ENCODE results near the gene MSI2. TPM values are rescaled to one million over a fixed set of nuclear protein-coding genes. Genes with fewer than 3 reads are reported as not detected.

Gene MSI2
- total RNA-seq, 4 donors from 2014 or later: 19.7 to 35.8 (median 22.4) TPM

- TF ChIP-seq POLR2AphosphoS5 (IDR thresholded peaks at IDR 0.05) (no peak), EP300 (IDR thresholded peaks at IDR 0.05) (no peak), POLR2A (IDR thresholded peaks at IDR 0.05) (no peak), CTCF (IDR thresholded peaks at IDR 0.05) (no peak)
- Histone ChIP-seq H3K36me3 (no peaks in the 10 kb centered on the region), H3K27ac (no peak overlapping the region), H3K27me3 (no peaks in the 10 kb centered on the region), H3K4me1 (peaks cover 12% of the 10 kb centered on the region), H3K4me3 (no peak overlapping the region), H3K9me3 (no peaks in the 10 kb centered on the region)
- DNase-seq (ENCODE audit: low spot score in 2 of 2): no peak
- 93% methylated on average over 12 of the region's 12 CpGs for WGBS
Measured at GRCh38 chr17:57561072-57561861, 304.9 kb downstream of the MSI2 start.

- peaks cover 9% of the 10 kb centered on the region for H3K4me1 ChIP-seq
- H3K36me3 ChIP-seq: no peaks in the 10 kb centered on the region
- no peaks in the 10 kb centered on the region for H3K9me3 ChIP-seq
- no peak for TF ChIP-seq EP300 (IDR thresholded peaks at IDR 0.05)
- no peak for TF ChIP-seq POLR2A (IDR thresholded peaks at IDR 0.05)
- no peak for TF ChIP-seq POLR2AphosphoS5 (IDR thresholded peaks at IDR 0.05)
- no peak for TF ChIP-seq CTCF (IDR thresholded peaks at IDR 0.05)
- H3K4me3 ChIP-seq: no peak overlapping the region
- no peak overlapping the region for H3K27ac ChIP-seq
- DNase-seq (ENCODE audit: low spot score in 2 of 2): no peak
- 91% methylated on average over 7 of the region's 7 CpGs for WGBS
- H3K27me3 ChIP-seq: no peaks in the 10 kb centered on the region
Measured at GRCh38 chr17:57562184-57562698, 305.9 kb downstream of the MSI2 start.

- no peaks in the 10 kb centered on the region for H3K36me3 ChIP-seq
- no peaks in the 10 kb centered on the region for H3K9me3 ChIP-seq
- no peak overlapping the region for H3K4me3 ChIP-seq
- TF ChIP-seq POLR2AphosphoS5 (IDR thresholded peaks at IDR 0.05): no peak
- TF ChIP-seq EP300 (IDR thresholded peaks at IDR 0.05): no peak
- TF ChIP-seq POLR2A (IDR thresholded peaks at IDR 0.05): no peak
- TF ChIP-seq CTCF (IDR thresholded peaks at IDR 0.05): no peak
- DNase-seq (ENCODE audit: low spot score in 2 of 2): no peak
- WGBS: 86% methylated on average over 6 of the region's 8 CpGs
- H3K4me1 ChIP-seq: no peaks in the 10 kb centered on the region
- H3K27ac ChIP-seq: no peak overlapping the region
- no peaks in the 10 kb centered on the region for H3K27me3 ChIP-seq
Measured at GRCh38 chr17:57563958-57564357, 307.6 kb downstream of the MSI2 start.

- H3K27me3 ChIP-seq: no peaks in the 10 kb centered on the region
- DNase-seq (ENCODE audit: low spot score in 2 of 2): no peak
- no peaks in the 10 kb centered on the region for H3K4me1 ChIP-seq
- WGBS: 97% methylated on average over 6 of the region's 6 CpGs
- no peak overlapping the region for H3K4me3 ChIP-seq
- no peak overlapping the region for H3K27ac ChIP-seq
- H3K36me3 ChIP-seq: no peaks in the 10 kb centered on the region
- TF ChIP-seq CTCF (IDR thresholded peaks at IDR 0.05) (no peak), POLR2A (IDR thresholded peaks at IDR 0.05) (no peak), POLR2AphosphoS5 (IDR thresholded peaks at IDR 0.05) (no peak), EP300 (IDR thresholded peaks at IDR 0.05) (no peak)
- no peaks in the 10 kb centered on the region for H3K9me3 ChIP-seq
Measured at GRCh38 chr17:57565176-57565575, 308.9 kb downstream of the MSI2 start.

GRCh38 chr17:57566721-57567120, 310.4 kb downstream of the MSI2 start:
- no peak overlapping the region for H3K27ac ChIP-seq
- 70% methylated on average over 9 of the region's 9 CpGs for WGBS
- no peaks in the 10 kb centered on the region for H3K4me1 ChIP-seq
- no peak overlapping the region for H3K4me3 ChIP-seq
- H3K27me3 ChIP-seq: no peaks in the 10 kb centered on the region
- TF ChIP-seq POLR2A (IDR thresholded peaks at IDR 0.05) (no peak), EP300 (IDR thresholded peaks at IDR 0.05) (no peak), POLR2AphosphoS5 (IDR thresholded peaks at IDR 0.05) (no peak)
- no peaks in the 10 kb centered on the region for H3K9me3 ChIP-seq
- DNase-seq (ENCODE audit: low spot score in 2 of 2): no peak
- H3K36me3 ChIP-seq: no peaks in the 10 kb centered on the region

Data from suprapubic skin (tissue), 4 donors.